H1 (cell line): ENCODE results near the gene PRSS50.

Experiments used
- CEBPB ChIP-seq: IDR thresholded peaks from 2 replicates; pipeline ENCODE4 v1.6.1; 2012; ENCODE audit warnings: low read depth, low read length
- CTCF ChIP-seq, 3 experiments: IDR thresholded peaks; 1 replicate in 2 of 3; 2 replicates in 1 of 3; pipeline versions ENCODE4 v1.5.1 to v1.6.1; 2011; ENCODE audit warnings: low read length in 3 of 3, mild to moderate bottlenecking in 3 of 3, inconsistent platforms in 2 of 3, low read depth in 1 of 3, moderate library complexity in 1 of 3; ENCODE audit not compliant: insufficient read depth in 1 of 3; ENCODE audit errors: control extremely low read depth in 1 of 3
- MAX ChIP-seq: IDR thresholded peaks from 2 replicates; pipeline ENCODE4 v1.6.1; 2012; ENCODE audit warnings: inconsistent platforms
- RAD21 ChIP-seq, 2 experiments: IDR thresholded peaks in 1 of 2; conservative IDR thresholded peaks in 1 of 2; 2 replicates each; pipeline ENCODE4 v1.6.1; 2011; ENCODE audit warnings: low read depth in 2 of 2, low read length in 2 of 2, improper control_type of control experiment in 1 of 2, inconsistent platforms in 1 of 2, mild to moderate bottlenecking in 1 of 2, moderate library complexity in 1 of 2
- RFX5 ChIP-seq: IDR thresholded peaks from 2 replicates; pipeline ENCODE4 v1.6.1; 2011; ENCODE audit warnings: low read depth, low read length, improper control_type of control experiment, borderline replicate concordance

- no peak for TF ChIP-seq MAX
- TF ChIP-seq RAD21 (IDR thresholded peaks at IDR 0.05 in 1 of 2, conservative IDR thresholded peaks at IDR 0.05 in 1 of 2; ENCODE audit: low read depth in 2 of 2, low read length in 2 of 2), result no peak
- no peak for TF ChIP-seq CTCF (IDR thresholded peaks at IDR 0.05; ENCODE audit: control extremely low read depth in 1 of 3, insufficient read depth in 1 of 3, low read depth in 1 of 3, low read length in 3 of 3)
- TF ChIP-seq CEBPB, result no peak
- no peak for TF ChIP-seq RFX5
Measured at GRCh38 chr3:46756642-46757041, 39.0 kb upstream of the PRSS50 start.
